ENCODE measurements around the gene KPNA5.
"Not testable (repeated sequence)": the region's sequence is repeated elsewhere in the genome, so short reads cannot be mapped to it uniquely, and the experiment has no call there.

KPNA5 gene

GRCh38 chr6:116680880-116681672, at the start of gene KPNA5:
TSS of gene KPNA5 (plus strand) at chr6:116681211. CDS start at chr6:116681335, 124 bp downstream.
- no peaks in the 10 kb centered on the region for H3K4me1 ChIP-seq (ENCODE audit: insufficient read depth, low read length)

GRCh38 chr6:116631379-116631990, 49.5 kb upstream of the KPNA5 start:
- no peaks in the 10 kb centered on the region for H3K9me3 ChIP-seq (ENCODE audit: control insufficient read depth, insufficient read depth, low read length)
- H3K36me3 ChIP-seq (ENCODE audit: insufficient read depth, low read length), result peaks cover 5% of the 10 kb centered on the region; the same call in 1 of the 2 replicates
- no peak overlapping the region for H3K9ac ChIP-seq (ENCODE audit: low read depth, low read length)
- no peaks in the 10 kb centered on the region for H3K4me1 ChIP-seq (ENCODE audit: insufficient read depth, low read length)

More at GRCh38 chr6:116680880-116681672, at the start of gene KPNA5:
- Histone ChIP-seq H3K9ac (ENCODE audit: low read depth, low read length) (peak within 1 kb of the TSS; percentile 95), H3K36me3 (ENCODE audit: insufficient read depth, low read length) (no peaks in the 10 kb centered on the region; the same call in 1 of the 2 replicates), H3K9me3 (ENCODE audit: control insufficient read depth, insufficient read depth, low read length) (no peaks in the 10 kb centered on the region; the same call in 1 of the 2 replicates)

- no peak overlapping the region for H3K9ac ChIP-seq (ENCODE audit: low read depth, low read length)
Measured at GRCh38 chr6:116633685-116634084, 47.3 kb upstream of the KPNA5 start.

GRCh38 chr6:116648156-116648555, 32.9 kb upstream of the KPNA5 start:
- Histone ChIP-seq H3K9me3 (ENCODE audit: control insufficient read depth, insufficient read depth, low read length) (no peaks in the 10 kb centered on the region), H3K4me1 (ENCODE audit: insufficient read depth, low read length) (no peaks in the 10 kb centered on the region), H3K9ac (ENCODE audit: low read depth, low read length) (no peak overlapping the region), H3K36me3 (ENCODE audit: insufficient read depth, low read length) (no peaks in the 10 kb centered on the region)

More at GRCh38 chr6:116633685-116634084, 47.3 kb upstream of the KPNA5 start:
- Histone ChIP-seq H3K36me3 (ENCODE audit: insufficient read depth, low read length) (peaks cover 5% of the 10 kb centered on the region; the same call in 1 of the 2 replicates), H3K9me3 (ENCODE audit: control insufficient read depth, insufficient read depth, low read length) (no peaks in the 10 kb centered on the region), H3K4me1 (ENCODE audit: insufficient read depth, low read length) (no peaks in the 10 kb centered on the region)

GRCh38 chr6:116649129-116649528, 31.9 kb upstream of the KPNA5 start:
- Histone ChIP-seq H3K9me3 (ENCODE audit: control insufficient read depth, insufficient read depth, low read length) (no peaks in the 10 kb centered on the region), H3K36me3 (ENCODE audit: insufficient read depth, low read length) (no peaks in the 10 kb centered on the region), H3K4me1 (ENCODE audit: insufficient read depth, low read length) (no peaks in the 10 kb centered on the region), H3K9ac (ENCODE audit: low read depth, low read length) (no peak overlapping the region)

GRCh38 chr6:116651916-116652315, 29.1 kb upstream of the KPNA5 start:
- no peaks in the 10 kb centered on the region for H3K4me1 ChIP-seq (ENCODE audit: insufficient read depth, low read length)
- H3K9ac ChIP-seq (ENCODE audit: low read depth, low read length), result no peak overlapping the region
- H3K9me3 ChIP-seq (ENCODE audit: control insufficient read depth, insufficient read depth, low read length), result no peaks in the 10 kb centered on the region
- no peaks in the 10 kb centered on the region for H3K36me3 ChIP-seq (ENCODE audit: insufficient read depth, low read length)

GRCh38 chr6:116661594-116661993, 19.4 kb upstream of the KPNA5 start:
- H3K36me3 ChIP-seq (ENCODE audit: insufficient read depth, low read length), result no peaks in the 10 kb centered on the region
- no peak overlapping the region for H3K9ac ChIP-seq (ENCODE audit: low read depth, low read length)
- H3K9me3 ChIP-seq (ENCODE audit: control insufficient read depth, insufficient read depth, low read length), result no peaks in the 10 kb centered on the region
- no peaks in the 10 kb centered on the region for H3K4me1 ChIP-seq (ENCODE audit: insufficient read depth, low read length)

GRCh38 chr6:116662202-116662601, 18.8 kb upstream of the KPNA5 start:
- no peaks in the 10 kb centered on the region for H3K36me3 ChIP-seq (ENCODE audit: insufficient read depth, low read length)
- no peaks in the 10 kb centered on the region for H3K9me3 ChIP-seq (ENCODE audit: control insufficient read depth, insufficient read depth, low read length)
- no peak overlapping the region for H3K9ac ChIP-seq (ENCODE audit: low read depth, low read length)
- peaks cover 4% of the 10 kb centered on the region; the same call in 1 of the 2 replicates for H3K4me1 ChIP-seq (ENCODE audit: insufficient read depth, low read length)

- H3K4me1 ChIP-seq (ENCODE audit: insufficient read depth, low read length), result peaks cover 4% of the 10 kb centered on the region; the same call in 1 of the 2 replicates
- H3K9me3 ChIP-seq (ENCODE audit: control insufficient read depth, insufficient read depth, low read length), result no peaks in the 10 kb centered on the region
- no peaks in the 10 kb centered on the region for H3K36me3 ChIP-seq (ENCODE audit: insufficient read depth, low read length)
- no peak overlapping the region for H3K9ac ChIP-seq (ENCODE audit: low read depth, low read length)
Measured at GRCh38 chr6:116663308-116663707, 17.7 kb upstream of the KPNA5 start.

- H3K9me3 ChIP-seq (ENCODE audit: control insufficient read depth, insufficient read depth, low read length); H3K36me3 ChIP-seq (ENCODE audit: insufficient read depth, low read length); H3K4me1 ChIP-seq (ENCODE audit: insufficient read depth, low read length); H3K9ac ChIP-seq (ENCODE audit: low read depth, low read length): not testable (repeated sequence)
Measured at GRCh38 chr6:116664169-116664568, 16.8 kb upstream of the KPNA5 start.

- no peaks in the 10 kb centered on the region for H3K9me3 ChIP-seq (ENCODE audit: control insufficient read depth, insufficient read depth, low read length)
- H3K4me1 ChIP-seq (ENCODE audit: insufficient read depth, low read length), result peaks cover 4% of the 10 kb centered on the region; the same call in 1 of the 2 replicates
- H3K36me3 ChIP-seq (ENCODE audit: insufficient read depth, low read length), result no peaks in the 10 kb centered on the region
- H3K9ac ChIP-seq (ENCODE audit: low read depth, low read length), result no peak overlapping the region
Measured at GRCh38 chr6:116665464-116665863, 15.5 kb upstream of the KPNA5 start.

- H3K9ac ChIP-seq (ENCODE audit: low read depth, low read length), result no peak overlapping the region
Measured at GRCh38 chr6:116666869-116667268, 14.1 kb upstream of the KPNA5 start.

GRCh38 chr6:116667623-116668022, 13.4 kb upstream of the KPNA5 start:
- peaks cover 4% of the 10 kb centered on the region; the same call in 1 of the 2 replicates for H3K4me1 ChIP-seq (ENCODE audit: insufficient read depth, low read length)
- no peaks in the 10 kb centered on the region for H3K36me3 ChIP-seq (ENCODE audit: insufficient read depth, low read length)
- H3K9ac ChIP-seq (ENCODE audit: low read depth, low read length), result peak overlapping the region; percentile 96; the same call in 1 of the 2 replicates
- H3K9me3 ChIP-seq (ENCODE audit: control insufficient read depth, insufficient read depth, low read length), result no peaks in the 10 kb centered on the region

More at GRCh38 chr6:116666869-116667268, 14.1 kb upstream of the KPNA5 start:
- no peaks in the 10 kb centered on the region for H3K36me3 ChIP-seq (ENCODE audit: insufficient read depth, low read length)
- no peaks in the 10 kb centered on the region for H3K9me3 ChIP-seq (ENCODE audit: control insufficient read depth, insufficient read depth, low read length)
- H3K4me1 ChIP-seq (ENCODE audit: insufficient read depth, low read length), result peaks cover 4% of the 10 kb centered on the region; the same call in 1 of the 2 replicates

GRCh38 chr6:116672306-116672705, 8.7 kb upstream of the KPNA5 start:
- Histone ChIP-seq H3K9ac (ENCODE audit: low read depth, low read length) (no peak overlapping the region), H3K36me3 (ENCODE audit: insufficient read depth, low read length) (no peaks in the 10 kb centered on the region), H3K9me3 (ENCODE audit: control insufficient read depth, insufficient read depth, low read length) (no peaks in the 10 kb centered on the region), H3K4me1 (ENCODE audit: insufficient read depth, low read length) (no peaks in the 10 kb centered on the region)

- H3K9me3 ChIP-seq (ENCODE audit: control insufficient read depth, insufficient read depth, low read length), result no peaks in the 10 kb centered on the region
- no peaks in the 10 kb centered on the region for H3K36me3 ChIP-seq (ENCODE audit: insufficient read depth, low read length)
- H3K4me1 ChIP-seq (ENCODE audit: insufficient read depth, low read length), result no peaks in the 10 kb centered on the region
- H3K9ac ChIP-seq (ENCODE audit: low read depth, low read length), result no peak overlapping the region
Measured at GRCh38 chr6:116676021-116676420, 5.0 kb upstream of the KPNA5 start.

Data from ES-I3 (cell line).